Heart right ventricle (tissue), 16 donors: ENCODE data around the gene PLXND1. TPM values are rescaled to one million over a fixed set of nuclear protein-coding genes. Genes with fewer than 3 reads are reported as not detected.
A peak's percentile ranks its signal among the peaks of the same experiment; 100 is the strongest.

ENCODE experiments used
- ATAC-seq, 8 donors: fragments of 200-7000 bp; cut with Tn5 transposase; one replicate each; pipeline ENCODE4 v1.9.1; 2020; ENCODE audit warnings: mild to moderate bottlenecking in 8 of 8, moderate library complexity in 8 of 8, moderate number of reproducible peaks in 1 of 8
- DNase-seq, 2 donors: peaks; one replicate each; pipeline ENCODE4 v3.0.0-alpha.2; 2020
- H3K27ac ChIP-seq, 10 donors: fragments of 200-600 bp; sonication (generic) in 2 of 10; one replicate each; pipeline versions ENCODE4 v1.5.0 to v1.8.0; 2020 to 2022; ENCODE audit warnings: mild to moderate bottlenecking in 3 of 10
- H3K27me3 ChIP-seq, 7 donors: fragments of 200-600 bp; one replicate each; pipeline ENCODE4 v1.8.0; 2021 to 2022; ENCODE audit warnings: mild to moderate bottlenecking in 2 of 7
- H3K36me3 ChIP-seq, 9 donors: fragments of 200-600 bp; sonication (generic) in 1 of 9; one replicate each; pipeline versions ENCODE4 v1.5.0 to v1.8.0; 2020 to 2022; ENCODE audit warnings: mild to moderate bottlenecking in 2 of 9
- H3K4me1 ChIP-seq, 9 donors: fragments of 200-600 bp; sonication (generic) in 1 of 9; one replicate each; pipeline versions ENCODE4 v1.5.0 to v1.8.0; 2020 to 2022; ENCODE audit warnings: mild to moderate bottlenecking in 4 of 9
- H3K4me3 ChIP-seq, 10 donors: fragments of 200-600 bp; sonication (generic) in 2 of 10; one replicate each; pipeline versions ENCODE4 v1.5.0 to v1.8.0; 2020 to 2022; ENCODE audit warnings: mild to moderate bottlenecking in 7 of 10, moderate library complexity in 2 of 10
- H3K9me3 ChIP-seq, 11 donors: fragments of 200-600 bp in 10 of 11; sonication (generic) in 2 of 11; one replicate each; pipeline versions ENCODE4 v1.5.0 to v1.8.0; 2013 to 2022; ENCODE audit warnings: mild to moderate bottlenecking in 2 of 11, control low read depth in 1 of 11, moderate library complexity in 1 of 11
- WGBS, 2 donors: extraction: QIAGEN DNeasy Blood & Tissue Kit; methylation state at CpG; one replicate each; pipeline ENCODE4 v1.1.7; 2013; ENCODE audit warnings: inconsistent platforms in 1 of 2; 5-methylcytosine and 5-hydroxymethylcytosine counted together
- intact Hi-C, 10 donors: fragments of 100-400 bp; cut with DNase I; formaldehyde crosslinking; loops; one replicate each; pipeline versions ENCODE4 v1.11.1 to v1.14.2; 2022
- polyA plus RNA-seq, 2 donors: library from polyadenylated mRNA; stranded (reverse); fragments of 200-250 nt; gene quantifications; one replicate each; pipeline ENCODE4 v1.2.3, GENCODE V29; 2013
- total RNA-seq, 10 donors: library from RNA; stranded (reverse); fragmentation: NEBNext Ultra II Directional in 3 of 10; extraction: Animal tissue kit (Norgen Biotek cat#: 25700) in 3 of 10; gene quantifications; one replicate each; pipeline versions ENCODE4 v1.2.1 to v1.2.4, GENCODE V29; 2021 to 2023
- TF ChIP-seq, protein P1 (sequence below), 9 donors: fragments of 200-600 bp; sonication (generic) in 2 of 9; IDR thresholded peaks; one replicate each; pipeline versions ENCODE4 v1.5.0 to v1.8.0; 2021 to 2022; ENCODE audit warnings: antibody characterized with exemption in 9 of 9, mild to moderate bottlenecking in 5 of 9, moderate library complexity in 1 of 9
- donor health status: Arrhythmogenic right ventricular cardiomyopathy.
- donor health status: ischemic (EF 13 %, LVEDD 7.1; RV severe dilation, severe dysfunction).
- donor health status: healthy with polysubstance abuse.
- donor health status: DM: no; HTN: yes; CAD: no.
- donor health status: DM: no; HTN: no; CAD: no.
- donor health status: ischemic (EF 25% LVEDD 6.9; RV normal size, moderate dysfunction).
- donor health status: ischemic (EF 25% LVEDD 5.7; RV mildly dilated, moderate dysfunction).
- donor health status: healthy.
- donor health status: DM: yes; HTN: yes; CAD: no.
- donor health status: Ischemic cardiomyopathy.
- donor health status: ischemic (EF 35%, LVEDD 5.7; RV mildly dilated, moderate dysfunction).
- donor health status: nonischemic (EF 11% LVEDD 7.7; RV severe dilation, severe dysfunction).
- donor health status: DM: yes; HTN: yes; CAD: no.
- donor health status: PGD.
- donor health status: ischemic (EF 29% LVEDD 5.4; RV normal size, mild dysfunction).
- donor health status: nonischemic (EF 23%, LVEDD 6.1; RV moderate dilation, normal function).

PLXND1 gene
- total and polyA plus RNA-seq, 12 donors, result 40.9 to 169 (median 65.8) TPM

DNA sequence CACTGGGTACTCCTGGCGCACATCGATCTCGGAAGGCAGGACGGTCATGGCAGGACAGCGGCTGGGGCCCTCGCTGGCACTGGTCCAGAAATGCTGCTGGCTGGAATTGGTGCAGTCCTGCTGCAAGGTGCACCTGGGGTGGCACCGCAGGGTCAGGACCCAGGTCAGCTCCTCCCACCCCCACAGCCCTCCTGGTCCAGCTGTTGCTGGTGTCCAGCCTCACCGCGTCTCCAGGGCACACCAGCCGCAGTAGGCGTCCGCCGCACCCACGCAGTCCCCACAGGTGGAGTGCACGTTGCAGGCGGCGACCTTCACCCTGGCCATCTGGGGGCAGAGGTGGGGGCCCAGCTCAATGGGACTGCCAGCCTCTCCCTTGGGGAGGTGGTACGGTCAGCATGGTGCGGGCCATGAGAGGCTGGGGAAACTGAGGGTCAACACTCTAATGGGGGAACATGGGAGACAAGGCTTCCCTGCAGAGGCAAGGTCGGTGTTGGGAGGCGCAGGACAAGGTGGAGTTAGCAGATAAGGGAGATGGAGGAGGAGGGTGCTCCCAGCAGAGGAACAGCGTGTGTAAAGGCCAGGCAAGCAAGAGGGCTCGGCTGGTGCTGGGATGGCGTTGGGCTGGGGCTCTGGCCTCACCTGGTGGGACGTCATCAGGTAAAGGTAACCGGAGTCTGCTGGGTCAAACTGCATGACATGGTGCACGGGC, 20.4 kb downstream of the PLXND1 start:
- intact Hi-C loops, result no loop called here
- Histone ChIP-seq H3K9me3 (no peaks in the 10 kb centered on the region), H3K27me3 (no peaks in the 10 kb centered on the region), H3K4me1 (peaks cover 10 to 52% (median 42%) of the 10 kb centered on the region in 9 donors), H3K27ac (peak overlapping the region in 2 of 10 donors; percentile 15 to 41), H3K36me3 (peaks cover 0 to 87% (median 15%) of the 10 kb centered on the region in 9 donors), H3K4me3 (no peak overlapping the region)
- TF ChIP-seq, protein P1, sequence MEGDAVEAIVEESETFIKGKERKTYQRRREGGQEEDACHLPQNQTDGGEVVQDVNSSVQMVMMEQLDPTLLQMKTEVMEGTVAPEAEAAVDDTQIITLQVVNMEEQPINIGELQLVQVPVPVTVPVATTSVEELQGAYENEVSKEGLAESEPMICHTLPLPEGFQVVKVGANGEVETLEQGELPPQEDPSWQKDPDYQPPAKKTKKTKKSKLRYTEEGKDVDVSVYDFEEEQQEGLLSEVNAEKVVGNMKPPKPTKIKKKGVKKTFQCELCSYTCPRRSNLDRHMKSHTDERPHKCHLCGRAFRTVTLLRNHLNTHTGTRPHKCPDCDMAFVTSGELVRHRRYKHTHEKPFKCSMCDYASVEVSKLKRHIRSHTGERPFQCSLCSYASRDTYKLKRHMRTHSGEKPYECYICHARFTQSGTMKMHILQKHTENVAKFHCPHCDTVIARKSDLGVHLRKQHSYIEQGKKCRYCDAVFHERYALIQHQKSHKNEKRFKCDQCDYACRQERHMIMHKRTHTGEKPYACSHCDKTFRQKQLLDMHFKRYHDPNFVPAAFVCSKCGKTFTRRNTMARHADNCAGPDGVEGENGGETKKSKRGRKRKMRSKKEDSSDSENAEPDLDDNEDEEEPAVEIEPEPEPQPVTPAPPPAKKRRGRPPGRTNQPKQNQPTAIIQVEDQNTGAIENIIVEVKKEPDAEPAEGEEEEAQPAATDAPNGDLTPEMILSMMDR (IDR thresholded peaks at IDR 0.05), result no peak
- ATAC-seq (no peak), DNase-seq (no peak)
- WGBS, 2 donors, result 92 to 95% methylated on average over 27 of the region's 27 CpGs

DNA sequence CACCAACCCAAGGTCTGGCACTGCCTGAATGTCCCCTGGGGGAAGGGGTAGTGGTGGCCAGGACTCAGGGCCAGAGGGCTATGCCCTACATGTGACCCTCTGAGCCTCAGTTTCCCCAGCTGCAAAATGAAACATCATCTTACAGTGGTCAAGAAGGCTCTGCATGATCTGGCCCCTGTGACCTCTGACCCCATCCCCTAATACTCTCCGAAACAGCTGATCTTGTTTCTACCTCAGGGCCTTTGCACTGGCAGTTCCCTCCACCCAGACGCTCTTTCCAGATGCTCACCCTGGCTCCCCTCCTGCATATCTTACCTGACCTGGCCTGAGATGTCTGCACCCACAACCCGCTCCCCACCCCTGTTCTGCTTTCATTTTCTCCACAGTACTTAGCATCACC, 21.8 kb downstream of the PLXND1 start:
- TF ChIP-seq, protein P1 (IDR thresholded peaks at IDR 0.05), result no peak
- peaks cover 0 to 99% (median 15%) of the 10 kb centered on the region in 9 donors for H3K36me3 ChIP-seq
- no peaks in the 10 kb centered on the region for H3K27me3 ChIP-seq
- no peak for DNase-seq
- H3K27ac ChIP-seq, result no peak overlapping the region
- H3K4me3 ChIP-seq, result no peak overlapping the region
- ATAC-seq, result no peak
- WGBS, 2 donors, result 77 to 97% methylated on average over 3 of the region's 3 CpGs
- H3K4me1 ChIP-seq, result peaks cover 6 to 46% (median 36%) of the 10 kb centered on the region in 9 donors
- intact Hi-C loops, result no loop called here
- H3K9me3 ChIP-seq, result no peaks in the 10 kb centered on the region

- TF ChIP-seq, protein P1 (IDR thresholded peaks at IDR 0.05), result no peak
- H3K4me3 ChIP-seq, result no peak overlapping the region
- H3K36me3 ChIP-seq, result peaks cover 0 to 100% (median 15%) of the 10 kb centered on the region in 9 donors
- no peak overlapping the region for H3K27ac ChIP-seq
- H3K9me3 ChIP-seq, result no peaks in the 10 kb centered on the region
- ATAC-seq (no peak), DNase-seq (no peak)
- H3K27me3 ChIP-seq, result no peaks in the 10 kb centered on the region
- 94 to 95% methylated on average over 9 of the region's 9 CpGs for WGBS, 2 donors
- intact Hi-C loops, result no loop called here
- H3K4me1 ChIP-seq, result peaks cover 4 to 47% (median 39%) of the 10 kb centered on the region in 9 donors
Observed at GRCh38 chr3:129583289-129583688, 23.2 kb downstream of the PLXND1 start.

GRCh38 chr3:129582799-129583198, 23.7 kb downstream of the PLXND1 start:
- H3K4me3 ChIP-seq, result no peak overlapping the region
- H3K27me3 ChIP-seq, result no peaks in the 10 kb centered on the region
- H3K9me3 ChIP-seq, result no peaks in the 10 kb centered on the region
- peaks cover 2 to 47% (median 39%) of the 10 kb centered on the region in 9 donors for H3K4me1 ChIP-seq
- H3K36me3 ChIP-seq, result peaks cover 0 to 100% (median 20%) of the 10 kb centered on the region in 9 donors
- ATAC-seq, result no peak
- TF ChIP-seq, protein P1 (IDR thresholded peaks at IDR 0.05), result no peak
- no peak for DNase-seq
- WGBS, 2 donors, result 83 to 95% methylated on average over 5 of the region's 5 CpGs
- intact Hi-C loops, result no loop called here
- H3K27ac ChIP-seq, result no peak overlapping the region
